GM12891 (cell line): ENCODE results near the gene APC.

Experiments used
- POLR2A ChIP-seq: IDR thresholded peaks from 2 replicates; pipeline ENCODE4 v1.6.1; 2011; ENCODE audit warnings: low read depth, low read length, control low read depth
- POLR2AphosphoS5 ChIP-seq: IDR thresholded peaks from 2 replicates; pipeline ENCODE4 v1.6.1; 2011; ENCODE audit warnings: low read depth, low read length, control low read depth

GRCh38 chr5:112892776-112893175 is 155.1 kb downstream of the APC start:
- TF ChIP-seq POLR2A (no peak), POLR2AphosphoS5 (no peak)
